Inflammatory macrophage treated with lipopolysaccharide for 1 hour (primary cell): Measurements from ENCODE around the gene ADGRL3.
"Not testable (repeated sequence)": the region's sequence is repeated elsewhere in the genome, so short reads cannot be mapped to it uniquely, and the experiment has no call there.

ENCODE experiments used
- DNase-seq, 2 donors: peaks; one replicate each; pipeline ENCODE4 v3.0.0-alpha.2; 2020 to 2022

Gene ADGRL3

DNA sequence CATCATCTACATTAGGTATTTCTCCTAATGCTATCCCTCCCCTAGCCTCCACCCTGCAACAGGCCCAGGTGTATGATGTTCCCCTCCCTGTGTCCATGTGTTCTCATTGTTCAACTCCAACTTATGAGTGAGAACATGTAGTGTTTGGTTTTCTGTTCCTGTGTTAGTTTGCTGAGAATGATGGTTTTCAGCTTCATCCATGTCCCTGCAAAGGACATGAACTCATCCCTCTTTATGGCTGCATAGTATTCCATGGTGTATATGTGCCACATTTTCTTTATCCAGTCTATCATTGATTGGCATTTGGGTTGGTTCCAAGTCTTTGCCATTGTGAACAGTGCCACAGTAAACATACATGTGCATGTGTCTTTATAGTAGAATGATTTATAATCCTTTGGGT is 7.0 kb downstream of the ADGRL3 start:
- DNase-seq: not testable (repeated sequence)

- DNase-seq: no peak
Measured at GRCh38 chr4:61210186-61210939, 10.2 kb downstream of the ADGRL3 start.

- DNase-seq: no peak
Measured at GRCh38 chr4:61211781-61212180, 11.7 kb downstream of the ADGRL3 start.

DNA sequence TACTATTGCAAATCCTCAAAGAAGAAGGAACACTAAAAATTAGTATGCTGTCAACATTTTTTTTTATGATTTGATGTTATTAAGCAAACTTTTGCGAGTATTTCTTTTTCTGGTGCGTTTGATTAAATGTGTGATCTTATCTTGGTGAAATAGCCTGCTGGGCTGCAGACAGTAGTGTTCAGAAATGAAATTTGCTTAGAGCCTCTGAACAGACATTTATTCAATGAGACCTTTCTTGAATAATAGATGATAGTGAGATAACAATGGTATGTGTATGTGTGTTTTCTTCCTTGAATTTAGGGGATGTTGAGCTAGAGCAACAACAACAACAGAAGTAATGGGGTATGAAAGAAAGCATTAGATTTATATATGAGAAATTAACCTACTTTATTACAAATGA is 12.7 kb downstream of the ADGRL3 start:
- no peak for DNase-seq

- no peak for DNase-seq
Measured at GRCh38 chr4:61214680-61215079, 14.6 kb downstream of the ADGRL3 start.

GRCh38 chr4:61217222-61217621 is 17.1 kb downstream of the ADGRL3 start:
- DNase-seq: no peak

GRCh38 chr4:61220556-61220955 is 20.4 kb downstream of the ADGRL3 start:
- DNase-seq: no peak

GRCh38 chr4:61223385-61223784 is 23.3 kb downstream of the ADGRL3 start:
- no peak for DNase-seq

- DNase-seq: no peak
Measured at GRCh38 chr4:61224573-61224972, 24.4 kb downstream of the ADGRL3 start.

DNA sequence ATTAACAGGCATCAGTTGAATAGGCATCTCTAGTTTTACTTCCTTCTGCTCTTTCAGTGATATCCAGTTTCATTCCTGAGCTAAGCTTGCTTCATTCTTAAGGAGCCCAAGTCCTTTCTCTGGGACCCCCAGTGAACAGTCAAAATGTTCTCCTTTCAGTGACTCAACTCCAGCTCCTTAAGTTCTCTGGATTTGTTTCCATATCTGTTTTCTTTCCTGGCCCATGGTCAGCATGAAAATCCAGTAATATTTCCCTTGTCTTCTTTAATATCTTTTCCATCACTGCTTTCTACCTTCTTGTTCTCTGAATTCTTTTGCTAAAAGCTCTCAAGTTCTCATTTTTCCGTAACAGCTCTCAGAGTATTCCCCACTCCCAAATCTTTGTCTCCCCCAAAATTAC is 25.5 kb downstream of the ADGRL3 start:
- no peak for DNase-seq

- no peak for DNase-seq
Measured at GRCh38 chr4:61231421-61231820, 31.3 kb downstream of the ADGRL3 start.

- no peak for DNase-seq
Measured at GRCh38 chr4:61239250-61239649, 39.1 kb downstream of the ADGRL3 start.

DNA sequence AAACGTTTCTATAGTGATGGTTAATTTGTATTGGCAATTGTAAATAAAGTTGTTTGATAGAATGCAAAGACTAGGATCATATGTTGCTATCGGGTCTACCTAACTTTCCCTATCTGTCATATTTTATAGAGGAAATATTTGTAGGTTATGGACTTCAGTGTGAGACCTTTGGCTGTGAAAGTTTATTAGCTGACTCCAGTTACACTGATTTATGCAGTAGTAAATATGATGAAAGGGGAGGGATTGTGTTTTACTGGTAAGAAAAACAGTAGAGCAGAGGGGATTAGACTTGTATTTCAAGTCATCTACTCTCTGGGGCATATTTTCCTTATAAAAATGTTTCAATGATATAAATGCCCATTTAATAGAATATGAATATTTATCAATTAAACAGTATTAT is 43.8 kb downstream of the ADGRL3 start:
- DNase-seq: no peak

- DNase-seq: no peak
Measured at GRCh38 chr4:61245069-61245714, 45.1 kb downstream of the ADGRL3 start.

DNA sequence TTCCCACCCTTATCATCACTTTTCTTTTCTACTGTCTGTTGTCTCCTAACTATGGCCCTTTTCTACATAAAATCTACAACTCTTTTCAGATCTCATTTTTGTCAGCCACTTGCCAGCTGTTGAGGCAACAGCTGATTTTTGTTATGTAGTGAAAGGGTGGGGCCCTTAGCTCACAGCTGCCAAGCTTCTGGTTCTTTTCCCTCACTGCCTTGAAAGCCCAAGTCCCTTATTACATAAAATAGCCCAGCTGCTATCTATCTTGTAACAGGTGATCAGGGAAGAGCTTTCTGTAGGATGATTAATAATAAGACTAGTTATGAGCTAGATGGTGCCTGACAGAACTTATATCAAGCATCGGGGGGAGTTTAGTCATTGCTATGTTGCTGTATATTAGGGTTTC is 45.9 kb downstream of the ADGRL3 start:
- DNase-seq: no peak

- no peak for DNase-seq
Measured at GRCh38 chr4:61248705-61249104, 48.6 kb downstream of the ADGRL3 start.

DNA sequence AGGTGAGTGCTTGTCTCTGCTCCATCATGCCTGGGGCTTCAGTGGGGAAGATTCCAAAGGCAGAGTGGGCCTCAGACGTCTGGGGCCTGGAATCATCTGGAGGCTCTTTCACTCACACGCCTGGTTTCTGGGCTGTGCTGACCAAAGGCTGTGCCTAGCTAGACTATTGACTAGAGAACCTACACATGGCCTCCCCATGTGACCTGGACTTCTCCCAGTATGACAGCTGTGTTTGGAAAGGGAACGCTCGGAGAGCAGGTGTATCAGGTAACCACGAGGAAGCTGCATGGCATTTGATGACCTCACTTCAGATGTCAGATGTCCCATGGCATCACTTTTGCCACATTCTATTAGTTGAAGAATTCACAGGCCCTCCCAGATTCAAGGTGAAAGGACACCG is 51.0 kb downstream of the ADGRL3 start:
- DNase-seq: no peak

DNA sequence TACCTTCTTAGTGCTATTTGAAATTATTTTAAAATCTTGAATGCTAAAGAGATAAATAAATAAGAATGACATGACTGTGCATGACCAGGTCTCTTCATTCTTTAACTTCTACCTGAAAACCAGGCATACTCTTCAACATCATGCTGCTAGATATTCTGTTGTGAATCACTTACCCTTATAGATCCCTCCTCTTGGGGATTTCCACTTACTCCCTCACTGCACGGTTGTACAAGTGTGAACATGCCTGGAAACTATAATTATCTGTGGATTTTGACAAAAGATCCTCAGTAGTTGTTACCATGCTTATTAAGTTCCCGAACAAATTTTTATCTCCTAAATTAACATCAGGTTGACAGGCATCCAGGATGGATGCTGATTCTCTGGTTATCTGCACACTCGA is 54.3 kb downstream of the ADGRL3 start:
- DNase-seq: no peak

- DNase-seq: peak in 1 of 2 donors; percentile 3
Measured at GRCh38 chr4:61273233-61273632, 73.1 kb downstream of the ADGRL3 start.

GRCh38 chr4:61274286-61274685 is 74.2 kb downstream of the ADGRL3 start:
- DNase-seq: no peak

- no peak for DNase-seq
Measured at GRCh38 chr4:61275241-61275640, 75.1 kb downstream of the ADGRL3 start.

DNA sequence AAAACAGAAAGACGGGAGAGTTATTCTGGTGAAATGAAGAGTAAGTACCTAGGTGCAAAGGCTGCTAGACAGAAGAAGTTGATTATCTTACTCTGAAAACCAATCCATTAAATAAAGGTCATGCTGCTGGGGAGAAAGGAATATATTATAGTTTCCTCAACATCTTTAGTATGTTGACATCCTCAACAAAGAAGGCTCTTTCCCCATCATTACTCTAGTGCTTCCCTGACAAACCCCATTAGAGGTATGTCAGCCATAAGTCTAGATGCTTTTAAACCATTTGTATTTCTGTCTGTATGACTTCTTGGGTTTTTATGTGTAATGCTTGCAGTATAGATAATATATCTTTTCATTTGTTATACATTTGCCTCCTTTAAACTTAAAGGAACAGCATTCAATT is 75.9 kb downstream of the ADGRL3 start:
- DNase-seq: no peak

DNA sequence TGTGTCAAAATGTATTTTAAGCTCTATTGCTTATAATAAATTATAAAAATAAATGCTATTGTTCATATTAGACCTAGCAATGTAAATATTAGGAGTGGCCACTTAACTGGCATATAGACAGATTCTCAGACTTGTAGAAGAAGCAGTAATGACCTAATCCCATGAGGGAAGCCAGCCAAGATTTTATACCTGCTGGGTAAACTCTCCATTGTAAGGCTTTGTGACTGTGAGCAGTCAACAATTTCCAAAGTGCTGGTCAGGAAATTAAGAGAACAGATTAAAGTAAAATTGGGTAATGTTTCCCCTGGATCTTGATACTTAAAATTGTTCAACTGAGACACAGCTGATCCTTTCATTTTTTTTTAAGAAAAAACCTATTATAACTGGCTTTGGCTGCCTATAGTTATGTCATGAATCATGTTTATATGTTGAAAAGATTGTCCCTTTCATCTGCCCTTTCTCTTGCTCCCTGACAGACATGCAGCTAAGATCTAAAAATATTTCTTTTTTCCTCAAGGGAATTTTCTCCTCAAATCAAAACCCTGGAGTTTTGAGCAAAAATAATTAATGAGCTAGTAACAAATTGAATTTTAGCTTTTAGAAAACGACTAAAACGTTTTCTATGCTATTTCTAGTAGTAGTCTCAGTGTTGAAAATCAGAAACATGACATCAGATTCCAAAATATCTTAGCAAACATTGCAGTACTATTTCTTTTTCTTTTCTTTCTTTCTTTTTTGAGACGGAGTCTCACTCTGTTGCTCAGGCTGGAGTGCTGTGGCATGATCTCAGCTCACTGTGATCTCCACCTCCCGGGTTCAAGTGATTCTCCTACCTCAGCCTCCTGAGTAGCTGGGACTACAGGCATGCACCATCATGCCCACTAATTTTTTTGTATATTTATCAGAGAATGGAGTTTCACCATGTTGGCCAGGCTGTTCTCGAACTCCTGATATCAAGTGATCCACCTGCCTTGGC is 77.9 kb downstream of the ADGRL3 start:
- DNase-seq: no peak

GRCh38 chr4:61292322-61292721 is 92.2 kb downstream of the ADGRL3 start:
- no peak for DNase-seq
